ENCODE data around the gene NKIRAS1.

Gene NKIRAS1

GRCh38 chr3:23861689-23862088, 55.1 kb downstream of the NKIRAS1 start:
- Histone ChIP-seq H2AFZ (ENCODE audit: low read depth, low read length, severe bottlenecking) (no peak overlapping the region), H3K79me2 (ENCODE audit: insufficient read depth, low read length) (no peaks in the 10 kb centered on the region), H4K20me1 (ENCODE audit: low read depth, low read length) (no peaks in the 10 kb centered on the region; the same call in 1 of the 2 replicates)

GRCh38 chr3:23859839-23860382, 56.9 kb downstream of the NKIRAS1 start:
- Histone ChIP-seq H3K9me3 (ENCODE audit: insufficient read depth, low read length) (no peaks in the 10 kb centered on the region), H3K27me3 (ENCODE audit: low read length) (no peaks in the 10 kb centered on the region), H3K79me2 (ENCODE audit: insufficient read depth, low read length) (no peaks in the 10 kb centered on the region), H3K36me3 (ENCODE audit: low read length) (no peaks in the 10 kb centered on the region), H3F3A (ENCODE audit: insufficient read depth) (peaks cover 12% of the 10 kb centered on the region), H3K4me2 (ENCODE audit: low read depth, low read length, poor library complexity, severe bottlenecking) (no peak overlapping the region), H3K27ac (ENCODE audit: low read depth, low read length) (no peak overlapping the region), H3K4me3 (ENCODE audit: insufficient read depth, low read length, poor library complexity, severe bottlenecking) (no peak overlapping the region), H2AFZ (ENCODE audit: low read depth, low read length, severe bottlenecking) (no peak overlapping the region), H4K20me1 (ENCODE audit: low read depth, low read length) (no peaks in the 10 kb centered on the region), H3K9ac (ENCODE audit: low read length) (no peak overlapping the region), H3K9me2 (replicated peaks; ENCODE audit: insufficient read depth, low read length) (no peaks in the 10 kb centered on the region)
- TF ChIP-seq CTCF (IDR thresholded peaks at IDR 0.05; ENCODE audit: insufficient read depth, low read length, poor library complexity, severe bottlenecking) = no peak
- no peak for TF ChIP-seq EZH2phosphoT487 (conservative IDR thresholded peaks at IDR 0.05; ENCODE audit: low read length)

More at GRCh38 chr3:23861689-23862088, 55.1 kb downstream of the NKIRAS1 start:
- Histone ChIP-seq H3K27me3 (ENCODE audit: low read length) (no peaks in the 10 kb centered on the region), H3F3A (ENCODE audit: insufficient read depth) (peaks cover 10% of the 10 kb centered on the region), H3K27ac (ENCODE audit: low read depth, low read length) (no peak overlapping the region), H3K4me3 (ENCODE audit: insufficient read depth, low read length, poor library complexity, severe bottlenecking) (no peak overlapping the region), H3K9ac (ENCODE audit: low read length) (no peak overlapping the region), H3K4me2 (ENCODE audit: low read depth, low read length, poor library complexity, severe bottlenecking) (no peak overlapping the region), H3K9me3 (ENCODE audit: insufficient read depth, low read length) (no peaks in the 10 kb centered on the region), H3K9me2 (replicated peaks; ENCODE audit: insufficient read depth, low read length) (no peaks in the 10 kb centered on the region), H3K36me3 (ENCODE audit: low read length) (no peaks in the 10 kb centered on the region)
- no peak for TF ChIP-seq CTCF (IDR thresholded peaks at IDR 0.05; ENCODE audit: insufficient read depth, low read length, poor library complexity, severe bottlenecking)
- no peak for TF ChIP-seq EZH2phosphoT487 (conservative IDR thresholded peaks at IDR 0.05; ENCODE audit: low read length)

- H2AFZ ChIP-seq (ENCODE audit: low read depth, low read length, severe bottlenecking) = no peak overlapping the region
- no peaks in the 10 kb centered on the region for H3K79me2 ChIP-seq (ENCODE audit: insufficient read depth, low read length)
- H3K9ac ChIP-seq (ENCODE audit: low read length) = no peak overlapping the region
- no peaks in the 10 kb centered on the region for H3K36me3 ChIP-seq (ENCODE audit: low read length)
- TF ChIP-seq CTCF (IDR thresholded peaks at IDR 0.05; ENCODE audit: insufficient read depth, low read length, poor library complexity, severe bottlenecking) (no peak), EZH2phosphoT487 (conservative IDR thresholded peaks at IDR 0.05; ENCODE audit: low read length) (no peak)
- no peak overlapping the region for H3K4me3 ChIP-seq (ENCODE audit: insufficient read depth, low read length, poor library complexity, severe bottlenecking)
- no peaks in the 10 kb centered on the region for H4K20me1 ChIP-seq (ENCODE audit: low read depth, low read length)
- no peaks in the 10 kb centered on the region for H3K9me3 ChIP-seq (ENCODE audit: insufficient read depth, low read length)
- no peaks in the 10 kb centered on the region for H3K9me2 ChIP-seq (replicated peaks; ENCODE audit: insufficient read depth, low read length)
- H3K4me2 ChIP-seq (ENCODE audit: low read depth, low read length, poor library complexity, severe bottlenecking) = no peak overlapping the region
- peaks cover 12% of the 10 kb centered on the region for H3F3A ChIP-seq (ENCODE audit: insufficient read depth)
- no peaks in the 10 kb centered on the region for H3K27me3 ChIP-seq (ENCODE audit: low read length)
- H3K27ac ChIP-seq (ENCODE audit: low read depth, low read length) = no peak overlapping the region
These were observed 57.6 kb downstream of the NKIRAS1 start for GRCh38 chr3:23859012-23859743.
